Astrocyte (in vitro differentiated cells and primary cell): Measurements from ENCODE around the gene PAM16. TPM values are rescaled to one million over a fixed set of nuclear protein-coding genes. Genes with fewer than 3 reads are reported as not detected.

ENCODE experiments used
- DNase-seq: peaks from one replicate; pipeline ENCODE4 v3.0.0-alpha.2; 2010; ENCODE audit warnings: low read depth
- FAIRE-seq: peaks from 2 replicates; lab custom pipeline; 2011; peaks lifted over from hg19 to GRCh38; lab: Jason Lieb, UNC
- H2AFZ ChIP-seq: 2 replicates; pipeline ENCODE4 v1.6.0; 2012; ENCODE audit warnings: low read depth, low read length, inconsistent platforms
- H3K27ac ChIP-seq: 2 replicates; pipeline ENCODE4 v1.5.1; 2011; ENCODE audit warnings: low read depth, low read length, inconsistent platforms
- H3K27me3 ChIP-seq: 2 replicates; pipeline ENCODE4 v1.6.0; 2011; ENCODE audit warnings: low read length, inconsistent platforms; ENCODE audit not compliant: insufficient read depth
- H3K36me3 ChIP-seq: 2 replicates; pipeline ENCODE4 v1.5.1; 2011; ENCODE audit warnings: low read length, inconsistent platforms; ENCODE audit not compliant: insufficient read depth
- H3K4me1 ChIP-seq: 2 replicates; pipeline ENCODE4 v1.5.1; 2011; ENCODE audit warnings: low read length, inconsistent platforms; ENCODE audit not compliant: insufficient read depth
- H3K4me2 ChIP-seq: 2 replicates; pipeline ENCODE4 v1.6.0; 2012; ENCODE audit warnings: low read length, inconsistent platforms
- H3K4me3 ChIP-seq: 2 replicates; pipeline ENCODE4 v1.5.1; 2011; ENCODE audit warnings: low read depth, mild to moderate bottlenecking, low read length, inconsistent platforms; ENCODE audit not compliant: insufficient read depth
- H3K79me2 ChIP-seq: 2 replicates; pipeline ENCODE4 v1.6.0; 2012; ENCODE audit warnings: mild to moderate bottlenecking, low read length, inconsistent platforms; ENCODE audit not compliant: insufficient read depth
- H3K9ac ChIP-seq: 2 replicates; pipeline ENCODE4 v1.6.0; 2012; ENCODE audit warnings: mild to moderate bottlenecking, low read length, inconsistent platforms
- H3K9me3 ChIP-seq: 2 replicates; pipeline ENCODE4 v1.5.1; 2012; ENCODE audit warnings: low read depth, mild to moderate bottlenecking, low read length, inconsistent platforms; ENCODE audit not compliant: insufficient read depth
- H4K20me1 ChIP-seq: 2 replicates; pipeline ENCODE4 v1.6.0; 2012; ENCODE audit warnings: low read length, inconsistent platforms; ENCODE audit not compliant: insufficient read depth
- H3K27ac Mint-ChIP-seq: one replicate; pipeline ENCODE4 v1.8.0; 2021; ENCODE audit warnings: mild to moderate bottlenecking, mixed read lengths; ENCODE audit not compliant: unreplicated experiment
- H3K27me3 Mint-ChIP-seq: one replicate; pipeline ENCODE4 v1.8.0; 2021; ENCODE audit warnings: low read depth, mixed read lengths; ENCODE audit not compliant: unreplicated experiment
- H3K36me3 Mint-ChIP-seq: one replicate; pipeline ENCODE4 v1.8.0; 2021; ENCODE audit warnings: low read depth, mixed read lengths; ENCODE audit not compliant: unreplicated experiment
- H3K4me1 Mint-ChIP-seq: one replicate; pipeline ENCODE4 v1.8.0; 2021; ENCODE audit warnings: low read depth, mixed read lengths; ENCODE audit not compliant: unreplicated experiment
- H3K4me3 Mint-ChIP-seq: one replicate; pipeline ENCODE4 v1.8.0; 2021; ENCODE audit warnings: mild to moderate bottlenecking, moderate library complexity, mixed read lengths; ENCODE audit not compliant: unreplicated experiment
- H3K9me3 Mint-ChIP-seq: one replicate; pipeline ENCODE4 v1.8.0; 2021; ENCODE audit warnings: mild to moderate bottlenecking, mixed read lengths; ENCODE audit not compliant: unreplicated experiment
- EZH2 ChIP-seq: IDR thresholded peaks from 2 replicates; pipeline ENCODE4 v1.6.1; 2012; ENCODE audit warnings: mild to moderate bottlenecking, low read length, inconsistent platforms; ENCODE audit not compliant: insufficient read depth
- total RNA-seq: library from RNA; stranded (reverse); gene quantifications from 2 replicates; pipeline ENCODE4 v1.2.1, GENCODE V29; 2021
- TF ChIP-seq, protein P1 (sequence below): IDR thresholded peaks from 2 replicates; pipeline ENCODE4 v1.5.1; 2011; ENCODE audit warnings: low read depth, mild to moderate bottlenecking, inconsistent platforms, low read length, moderate library complexity; ENCODE audit not compliant: insufficient read depth

PAM16 gene
- total RNA-seq, 1 donor from 2014 or later, result 51.9 TPM

DNA sequence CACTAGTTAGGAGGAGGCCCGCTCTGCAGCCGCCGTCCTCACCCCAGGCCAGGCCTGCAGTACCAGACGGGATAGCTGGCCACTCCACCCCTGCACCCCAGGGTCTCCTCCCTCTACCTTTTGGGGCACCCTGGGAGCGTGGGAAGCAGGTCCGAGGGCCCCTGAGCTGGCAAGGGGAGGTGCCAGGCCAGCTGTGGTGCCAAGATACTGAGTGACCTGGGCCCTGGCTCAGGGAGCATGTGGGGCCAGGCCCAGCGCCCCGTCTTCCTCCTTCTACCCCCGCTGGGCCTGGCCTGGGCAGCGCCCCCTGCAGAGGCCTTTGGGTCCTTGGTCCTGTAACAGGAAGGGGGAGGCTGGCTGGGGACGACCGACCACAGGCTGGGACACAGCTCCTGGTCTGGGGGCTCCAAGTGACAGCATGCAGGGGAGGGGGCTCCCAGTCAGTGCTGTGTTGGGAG lies 13.0 kb downstream of the PAM16 start:
- no peaks in the 10 kb centered on the region for H3K27me3 ChIP-seq
- DNase-seq (no peak), FAIRE-seq (no peak)
- H3K4me1 ChIP-seq, result no peaks in the 10 kb centered on the region
- TF ChIP-seq, protein P1, sequence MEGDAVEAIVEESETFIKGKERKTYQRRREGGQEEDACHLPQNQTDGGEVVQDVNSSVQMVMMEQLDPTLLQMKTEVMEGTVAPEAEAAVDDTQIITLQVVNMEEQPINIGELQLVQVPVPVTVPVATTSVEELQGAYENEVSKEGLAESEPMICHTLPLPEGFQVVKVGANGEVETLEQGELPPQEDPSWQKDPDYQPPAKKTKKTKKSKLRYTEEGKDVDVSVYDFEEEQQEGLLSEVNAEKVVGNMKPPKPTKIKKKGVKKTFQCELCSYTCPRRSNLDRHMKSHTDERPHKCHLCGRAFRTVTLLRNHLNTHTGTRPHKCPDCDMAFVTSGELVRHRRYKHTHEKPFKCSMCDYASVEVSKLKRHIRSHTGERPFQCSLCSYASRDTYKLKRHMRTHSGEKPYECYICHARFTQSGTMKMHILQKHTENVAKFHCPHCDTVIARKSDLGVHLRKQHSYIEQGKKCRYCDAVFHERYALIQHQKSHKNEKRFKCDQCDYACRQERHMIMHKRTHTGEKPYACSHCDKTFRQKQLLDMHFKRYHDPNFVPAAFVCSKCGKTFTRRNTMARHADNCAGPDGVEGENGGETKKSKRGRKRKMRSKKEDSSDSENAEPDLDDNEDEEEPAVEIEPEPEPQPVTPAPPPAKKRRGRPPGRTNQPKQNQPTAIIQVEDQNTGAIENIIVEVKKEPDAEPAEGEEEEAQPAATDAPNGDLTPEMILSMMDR, result no peak
- TF ChIP-seq EZH2, result no peak
- H3K4me3 ChIP-seq, result no peak overlapping the region
- H3K9me3 Mint-ChIP-seq, result no peaks in the 10 kb centered on the region
- no peak overlapping the region for H3K27ac Mint-ChIP-seq
- H3K27me3 Mint-ChIP-seq, result no peaks in the 10 kb centered on the region
- no peak overlapping the region for H3K27ac ChIP-seq
- no peak overlapping the region for H3K4me2 ChIP-seq
- no peaks in the 10 kb centered on the region for H3K4me1 Mint-ChIP-seq
- peaks cover 73% of the 10 kb centered on the region for H4K20me1 ChIP-seq
- no peak overlapping the region for H2AFZ ChIP-seq
- H3K36me3 Mint-ChIP-seq, result peaks cover 8% of the 10 kb centered on the region
- H3K9me3 ChIP-seq, result no peaks in the 10 kb centered on the region
- H3K9ac ChIP-seq, result no peak overlapping the region
- no peak overlapping the region for H3K4me3 Mint-ChIP-seq
- peaks cover 3% of the 10 kb centered on the region for H3K36me3 ChIP-seq
- H3K79me2 ChIP-seq, result peaks cover 24% of the 10 kb centered on the region

DNA sequence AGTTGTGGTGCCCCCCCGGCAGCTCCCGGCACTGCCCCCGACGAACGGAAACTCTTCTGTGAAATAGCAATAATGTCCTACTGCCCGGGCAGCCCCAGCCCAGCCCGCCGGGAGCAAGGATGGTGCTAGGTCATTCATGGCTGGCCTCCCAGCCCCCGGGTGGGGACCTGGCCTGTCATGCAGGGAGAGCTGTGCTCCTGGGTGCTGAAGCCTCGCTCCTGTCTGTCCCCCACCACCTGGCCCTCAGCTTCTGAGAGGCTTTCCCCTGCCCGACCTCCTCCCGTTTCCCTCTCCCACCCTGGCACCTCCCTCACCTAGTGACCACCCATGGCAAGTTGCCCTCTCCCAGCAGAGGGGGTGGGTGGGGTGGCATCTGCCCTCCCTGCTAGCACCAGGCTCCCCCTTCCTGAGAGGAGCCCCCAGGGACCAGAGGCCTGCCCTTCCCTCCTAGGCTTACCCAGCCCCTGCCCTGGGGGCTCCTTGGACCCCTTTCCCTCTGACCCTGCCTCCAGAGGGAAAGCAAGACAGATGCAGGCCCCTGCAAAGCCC lies 13.5 kb downstream of the PAM16 start:
- no peak overlapping the region for H3K4me3 Mint-ChIP-seq
- no peak overlapping the region for H3K4me3 ChIP-seq
- peaks cover 22% of the 10 kb centered on the region for H3K79me2 ChIP-seq
- H3K27me3 ChIP-seq, result no peaks in the 10 kb centered on the region
- H3K27ac Mint-ChIP-seq, result no peak overlapping the region
- TF ChIP-seq EZH2, result no peak
- TF ChIP-seq, protein P1, result no peak
- no peaks in the 10 kb centered on the region for H3K9me3 ChIP-seq
- H3K27me3 Mint-ChIP-seq, result no peaks in the 10 kb centered on the region
- H3K9me3 Mint-ChIP-seq, result no peaks in the 10 kb centered on the region
- FAIRE-seq (no peak), DNase-seq (no peak)
- H3K9ac ChIP-seq, result no peak overlapping the region
- no peak overlapping the region for H3K4me2 ChIP-seq
- peaks cover 8% of the 10 kb centered on the region for H3K36me3 Mint-ChIP-seq
- no peak overlapping the region for H3K27ac ChIP-seq
- peaks cover 3% of the 10 kb centered on the region for H3K36me3 ChIP-seq
- H2AFZ ChIP-seq, result no peak overlapping the region
- no peaks in the 10 kb centered on the region for H3K4me1 Mint-ChIP-seq
- H3K4me1 ChIP-seq, result no peaks in the 10 kb centered on the region
- peaks cover 72% of the 10 kb centered on the region for H4K20me1 ChIP-seq

DNA sequence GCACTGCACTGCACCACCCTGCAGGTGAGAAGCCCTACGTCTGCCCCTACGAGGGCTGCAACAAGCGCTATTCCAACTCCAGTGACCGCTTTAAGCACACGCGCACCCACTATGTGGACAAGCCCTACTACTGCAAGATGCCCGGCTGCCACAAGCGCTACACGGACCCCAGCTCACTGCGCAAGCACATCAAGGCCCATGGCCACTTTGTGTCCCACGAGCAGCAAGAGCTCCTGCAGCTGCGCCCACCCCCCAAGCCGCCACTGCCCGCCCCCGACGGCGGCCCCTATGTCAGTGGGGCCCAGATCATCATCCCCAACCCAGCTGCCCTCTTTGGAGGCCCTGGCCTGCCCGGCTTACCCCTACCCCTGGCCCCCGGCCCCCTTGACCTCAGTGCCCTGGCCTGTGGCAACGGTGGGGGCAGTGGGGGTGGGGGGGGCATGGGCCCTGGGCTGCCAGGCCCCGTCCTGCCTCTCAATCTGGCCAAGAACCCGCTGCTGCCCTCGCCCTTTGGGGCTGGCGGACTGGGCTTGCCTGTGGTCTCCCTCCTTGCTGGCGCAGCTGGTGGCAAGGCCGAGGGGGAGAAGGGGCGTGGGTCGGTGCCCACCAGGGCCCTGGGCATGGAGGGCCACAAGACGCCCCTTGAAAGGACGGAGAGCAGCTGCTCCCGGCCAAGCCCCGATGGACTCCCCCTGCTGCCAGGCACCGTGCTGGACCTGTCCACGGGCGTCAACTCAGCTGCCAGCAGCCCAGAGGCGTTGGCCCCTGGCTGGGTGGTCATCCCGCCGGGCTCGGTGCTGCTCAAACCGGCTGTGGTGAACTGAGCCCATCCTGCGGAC lies 14.2 kb downstream of the PAM16 start:
- Histone ChIP-seq H4K20me1 (peaks cover 77% of the 10 kb centered on the region), H3K4me2 (no peak overlapping the region), H3K79me2 (peaks cover 28% of the 10 kb centered on the region), H3K27ac (no peak overlapping the region), H3K9me3 (no peaks in the 10 kb centered on the region), H3K27me3 (no peaks in the 10 kb centered on the region), H3K36me3 (peaks cover 3% of the 10 kb centered on the region), H3K4me1 (no peaks in the 10 kb centered on the region), H3K4me3 (no peak overlapping the region), H3K9ac (no peak overlapping the region), H2AFZ (no peak overlapping the region)
- no peak for FAIRE-seq
- Mint-ChIP-seq H3K36me3 (peaks cover 7% of the 10 kb centered on the region), H3K27me3 (no peaks in the 10 kb centered on the region), H3K27ac (no peak overlapping the region), H3K4me3 (no peak overlapping the region), H3K4me1 (no peaks in the 10 kb centered on the region), H3K9me3 (no peaks in the 10 kb centered on the region)
- TF ChIP-seq EZH2, result no peak
- no peak for DNase-seq
